Esophagus (tissue), 2 donors: Measurements from ENCODE around the gene ADCK2. TPM values are rescaled to one million over a fixed set of nuclear protein-coding genes. Genes with fewer than 3 reads are reported as not detected.
"Not testable (repeated sequence)": the region's sequence is repeated elsewhere in the genome, so short reads cannot be mapped to it uniquely, and the experiment has no call there.

ENCODE experiments used
- H3K27ac ChIP-seq, 2 donors: one replicate each; pipeline ENCODE4 v1.5.1; 2013; ENCODE audit warnings: low read depth in 2 of 2, mild to moderate bottlenecking in 2 of 2, inconsistent platforms in 1 of 2, low read length in 1 of 2, moderate library complexity in 1 of 2
- H3K27me3 ChIP-seq, 2 donors: one replicate each; pipeline ENCODE4 v1.6.1; 2013; ENCODE audit warnings: low read length in 2 of 2, control low read depth in 1 of 2, mild to moderate bottlenecking in 1 of 2; ENCODE audit not compliant: insufficient read depth in 2 of 2, control insufficient read depth in 1 of 2
- H3K36me3 ChIP-seq, 2 donors: one replicate each; pipeline ENCODE4 v1.6.1; 2013; ENCODE audit warnings: low read length in 1 of 2; ENCODE audit not compliant: control insufficient read depth in 2 of 2, insufficient read depth in 2 of 2
- H3K4me1 ChIP-seq, 2 donors: one replicate each; pipeline ENCODE4 v1.6.1; 2013; ENCODE audit warnings: low read length in 1 of 2; ENCODE audit not compliant: control insufficient read depth in 2 of 2, insufficient read depth in 2 of 2
- H3K4me3 ChIP-seq, 2 donors: one replicate each; pipeline ENCODE4 v1.5.1; 2013; ENCODE audit warnings: low read length in 2 of 2, mild to moderate bottlenecking in 2 of 2, low read depth in 1 of 2, moderate library complexity in 1 of 2
- H3K9me3 ChIP-seq, 2 donors: one replicate each; pipeline ENCODE4 v1.6.1; 2013; ENCODE audit warnings: mild to moderate bottlenecking in 2 of 2, low read depth in 1 of 2, low read length in 1 of 2, moderate library complexity in 1 of 2; ENCODE audit not compliant: control insufficient read depth in 2 of 2, insufficient read depth in 1 of 2
- WGBS, 2 donors: extraction: QIAGEN DNeasy Blood & Tissue Kit; methylation state at CpG; one replicate each; pipeline ENCODE4 v1.1.7; 2013; 5-methylcytosine and 5-hydroxymethylcytosine counted together
- polyA plus RNA-seq, 2 donors: library from polyadenylated mRNA; stranded (reverse); fragments of 200-250 nt; gene quantifications; one replicate each; pipeline ENCODE4 v1.2.3, GENCODE V29; 2013
- donor health status: healthy with polysubstance abuse.
- donor health status: Bipolar disorder and iron deficiency.

ADCK2 gene
- polyA plus RNA-seq, 2 donors = 9.2 to 14.8 TPM

DNA sequence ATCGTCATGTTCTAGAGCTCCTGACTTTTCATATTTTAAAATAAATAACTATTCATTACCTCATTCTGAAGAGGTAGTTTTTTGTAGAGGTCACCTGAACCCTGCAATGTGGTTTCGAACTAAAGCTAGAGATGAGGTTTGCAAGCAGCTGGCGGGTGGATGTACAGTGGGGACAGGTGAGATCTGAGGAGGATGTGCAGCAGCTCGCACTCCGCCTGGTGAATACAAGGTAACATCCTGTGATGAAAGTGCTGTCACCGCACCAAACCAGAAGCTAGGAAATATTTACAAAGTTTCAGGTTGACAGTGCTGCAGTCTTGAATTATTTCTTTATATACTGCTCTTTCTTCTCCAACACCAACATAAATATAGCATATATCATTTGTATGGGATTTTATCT, 50.3 kb downstream of the ADCK2 start:
- H3K27ac ChIP-seq = no peak overlapping the region
- peaks cover 2 to 6% of the 10 kb centered on the region in 2 donors for H3K36me3 ChIP-seq
- 86 to 87% methylated on average over 6 of the region's 6 CpGs for WGBS, 2 donors
- H3K4me3 ChIP-seq = no peak overlapping the region
- no peaks in the 10 kb centered on the region for H3K27me3 ChIP-seq
- no peaks in the 10 kb centered on the region for H3K4me1 ChIP-seq
- H3K9me3 ChIP-seq = no peaks in the 10 kb centered on the region

DNA sequence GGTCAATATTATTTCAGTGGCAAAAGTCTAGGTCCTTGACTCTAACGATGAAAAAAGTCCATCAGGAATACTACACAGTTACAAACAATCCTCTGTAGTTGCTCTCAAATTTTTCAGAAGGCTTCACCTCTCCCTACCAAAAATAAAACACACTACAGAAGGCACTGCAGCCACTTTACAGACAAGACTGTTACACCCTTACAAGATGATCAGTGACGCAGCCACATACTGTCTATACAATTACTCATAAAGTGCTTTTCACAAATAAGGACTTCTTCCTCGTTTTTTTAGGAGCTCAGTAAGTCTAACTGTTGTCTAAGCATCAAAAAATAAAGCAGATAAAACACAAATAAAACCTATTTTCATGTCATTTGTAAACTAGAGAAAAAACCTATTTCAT, 50.8 kb downstream of the ADCK2 start:
- Histone ChIP-seq H3K36me3 (peaks cover 2 to 6% of the 10 kb centered on the region in 2 donors), H3K27ac (no peak overlapping the region), H3K4me1 (no peaks in the 10 kb centered on the region), H3K4me3 (no peak overlapping the region), H3K27me3 (no peaks in the 10 kb centered on the region), H3K9me3 (no peaks in the 10 kb centered on the region)
- WGBS, 2 donors = 79 to 87% methylated on average over 3 of the region's 3 CpGs

DNA sequence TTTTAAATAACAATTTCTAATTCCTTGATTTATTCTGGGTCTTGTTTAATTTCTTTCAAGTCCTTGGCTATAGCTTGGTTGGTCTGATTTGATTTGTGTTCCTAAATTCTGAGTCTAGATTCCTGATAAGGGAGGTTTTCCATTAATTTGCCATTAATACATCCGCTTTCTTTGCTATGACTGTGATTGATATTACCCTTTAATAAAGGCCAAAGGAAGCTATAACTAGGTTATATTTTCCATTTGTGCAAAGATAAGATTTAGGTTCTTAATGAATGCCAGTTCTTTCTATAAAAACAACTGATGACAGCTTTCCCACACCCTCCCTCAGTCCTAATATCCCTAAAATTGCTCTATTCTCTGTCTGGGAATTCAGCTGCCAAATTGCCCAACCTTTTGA, 52.0 kb downstream of the ADCK2 start:
- 86 to 90% methylated on average over 1 of the region's 1 CpG for WGBS, 2 donors
- Histone ChIP-seq H3K4me3 (no peak overlapping the region), H3K27ac (no peak overlapping the region), H3K27me3 (no peaks in the 10 kb centered on the region), H3K36me3 (peaks cover 2 to 6% of the 10 kb centered on the region in 2 donors), H3K4me1 (no peaks in the 10 kb centered on the region), H3K9me3 (no peaks in the 10 kb centered on the region)

DNA sequence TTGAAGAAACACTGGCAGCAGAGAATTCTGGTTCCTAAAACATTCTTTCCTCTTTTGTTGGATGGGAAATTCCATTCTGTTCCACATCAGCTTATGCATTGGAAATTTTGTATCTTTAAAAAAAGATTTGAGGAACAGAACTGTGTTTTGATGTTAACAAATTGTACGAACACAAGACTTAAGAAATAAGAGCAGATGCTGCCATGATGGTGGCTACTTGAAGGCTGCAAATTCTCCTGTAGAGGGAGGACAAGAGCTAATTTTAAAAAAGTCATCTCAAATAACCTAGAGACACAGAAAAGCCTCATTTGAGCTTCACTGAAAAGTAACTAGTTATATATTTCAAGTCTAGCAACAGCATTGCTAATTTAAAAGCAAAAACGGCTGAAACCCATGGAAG, 53.5 kb downstream of the ADCK2 start:
- 77 to 84% methylated on average over 2 of the region's 2 CpGs for WGBS, 2 donors
- Histone ChIP-seq H3K27me3 (no peaks in the 10 kb centered on the region), H3K4me3 (no peak overlapping the region), H3K4me1 (no peaks in the 10 kb centered on the region), H3K36me3 (peaks cover 2 to 6% of the 10 kb centered on the region in 2 donors), H3K9me3 (no peaks in the 10 kb centered on the region), H3K27ac (no peak overlapping the region)

DNA sequence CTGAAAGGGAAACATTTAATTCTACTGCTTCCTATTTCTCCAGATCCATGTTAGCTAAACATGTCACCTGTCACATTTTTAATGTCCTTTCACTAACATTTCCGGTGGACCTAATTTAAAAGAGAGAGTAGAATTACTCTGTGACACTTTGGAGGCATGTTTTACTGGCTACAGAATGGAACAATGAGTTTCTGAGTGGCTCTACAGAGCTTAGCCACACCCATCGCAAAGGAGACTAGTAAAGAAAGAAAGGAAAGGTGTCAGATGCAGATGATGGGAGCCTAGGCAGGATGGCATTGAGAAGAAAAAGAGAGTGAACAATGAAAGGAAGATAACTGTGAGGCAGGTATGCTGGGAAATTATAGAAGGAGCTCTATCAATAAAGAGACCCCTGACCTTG, 59.7 kb downstream of the ADCK2 start:
- 86 to 87% methylated on average over 2 of the region's 2 CpGs for WGBS, 2 donors
- no peaks in the 10 kb centered on the region for H3K36me3 ChIP-seq
- no peaks in the 10 kb centered on the region for H3K4me1 ChIP-seq
- H3K27me3 ChIP-seq = no peaks in the 10 kb centered on the region
- no peak overlapping the region for H3K27ac ChIP-seq
- H3K4me3 ChIP-seq = no peak overlapping the region
- H3K9me3 ChIP-seq = no peaks in the 10 kb centered on the region

DNA sequence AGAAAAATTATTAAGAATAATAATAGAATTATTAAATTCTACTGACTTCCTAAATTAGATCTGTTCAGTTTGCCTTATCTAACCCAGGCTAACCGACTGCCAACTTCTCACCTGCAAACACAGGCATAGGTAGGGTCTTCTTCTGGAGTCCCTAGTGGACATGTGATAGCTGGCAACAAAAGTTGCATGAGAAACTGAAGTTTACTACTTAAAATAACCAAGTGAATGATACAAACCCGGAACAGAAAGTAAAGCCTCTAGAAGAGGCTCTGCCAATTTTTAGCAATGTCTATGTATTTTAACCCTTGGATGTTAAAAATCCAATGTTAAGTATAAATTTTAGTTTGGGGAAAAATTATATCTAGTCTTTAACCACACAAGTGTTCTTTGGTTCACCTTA, 61.4 kb downstream of the ADCK2 start:
- 62 to 75% methylated on average over 2 of the region's 2 CpGs for WGBS, 2 donors
- Histone ChIP-seq H3K36me3 (no peaks in the 10 kb centered on the region), H3K27ac (no peak overlapping the region), H3K27me3 (no peaks in the 10 kb centered on the region), H3K4me1 (no peaks in the 10 kb centered on the region), H3K9me3 (no peaks in the 10 kb centered on the region), H3K4me3 (no peak overlapping the region)

DNA sequence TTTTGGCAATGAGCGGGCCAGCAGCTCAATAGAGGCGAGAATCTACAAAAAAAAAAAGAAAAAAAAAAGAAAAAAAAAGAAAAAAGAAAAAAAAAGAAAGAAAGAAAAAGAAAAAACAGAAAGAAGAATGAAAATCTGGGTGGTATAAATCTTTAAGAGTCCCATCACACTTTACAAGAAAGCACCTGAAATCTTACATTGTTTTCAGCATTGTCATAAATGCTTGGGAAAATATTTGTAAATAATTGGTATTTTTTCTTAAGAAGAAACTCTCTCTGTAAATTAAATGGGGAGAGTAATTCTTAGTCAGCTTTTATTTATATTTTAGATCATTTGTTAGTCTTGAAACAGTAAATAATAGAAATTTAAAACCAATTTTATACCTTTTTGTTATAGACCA, 62.0 kb downstream of the ADCK2 start:
- Histone ChIP-seq H3K27me3 (no peaks in the 10 kb centered on the region), H3K9me3 (no peaks in the 10 kb centered on the region), H3K4me1 (no peaks in the 10 kb centered on the region), H3K36me3 (no peaks in the 10 kb centered on the region), H3K27ac (no peak overlapping the region), H3K4me3 (no peak overlapping the region)
- 91 to 94% methylated on average over 2 of the region's 2 CpGs for WGBS, 2 donors

DNA sequence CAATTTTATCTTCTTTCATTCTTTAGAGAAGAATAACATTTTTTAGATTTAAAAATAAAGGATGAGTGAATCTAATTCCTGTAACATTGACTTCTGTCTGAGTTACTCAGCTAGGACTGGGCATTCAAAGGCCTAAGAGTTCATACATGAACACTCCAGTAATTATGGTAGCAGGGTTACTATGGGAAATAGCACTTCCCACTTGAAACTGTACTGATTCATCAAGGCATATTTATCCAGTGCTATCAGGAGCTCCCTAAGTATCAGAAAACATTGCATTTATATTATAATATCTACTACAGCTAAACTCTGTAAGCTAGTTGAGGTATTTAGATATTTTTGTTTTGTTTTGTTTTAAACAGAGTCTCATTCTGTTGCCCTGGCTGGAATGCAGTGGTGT, 65.5 kb downstream of the ADCK2 start:
- Histone ChIP-seq H3K36me3 (no peaks in the 10 kb centered on the region), H3K27me3 (no peaks in the 10 kb centered on the region), H3K27ac (no peak overlapping the region), H3K4me1 (no peaks in the 10 kb centered on the region), H3K4me3 (no peak overlapping the region), H3K9me3 (no peaks in the 10 kb centered on the region)

DNA sequence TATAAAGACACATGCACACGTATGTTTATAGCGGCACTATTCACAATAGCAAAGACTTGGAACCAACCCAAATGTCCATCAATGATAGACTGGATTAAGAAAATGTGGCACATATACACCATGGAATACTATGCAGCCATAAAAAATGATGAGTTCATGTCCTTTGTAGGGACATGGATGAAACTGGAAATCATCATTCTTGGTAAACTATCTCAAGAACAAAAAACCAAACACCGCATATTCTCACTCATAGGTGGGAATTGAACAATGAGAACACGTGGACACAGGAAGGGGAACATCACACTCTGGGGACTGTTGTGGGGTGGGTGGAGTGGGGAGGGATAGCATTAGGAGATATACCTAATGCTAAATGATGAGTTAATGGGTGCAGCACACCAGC, 70.5 kb downstream of the ADCK2 start:
- H3K36me3 ChIP-seq, H3K9me3 ChIP-seq, H3K27me3 ChIP-seq, H3K4me1 ChIP-seq, H3K4me3 ChIP-seq, H3K27ac ChIP-seq: not testable (repeated sequence)
- WGBS, 2 donors = 93 to 97% methylated on average over 2 of the region's 4 CpGs

DNA sequence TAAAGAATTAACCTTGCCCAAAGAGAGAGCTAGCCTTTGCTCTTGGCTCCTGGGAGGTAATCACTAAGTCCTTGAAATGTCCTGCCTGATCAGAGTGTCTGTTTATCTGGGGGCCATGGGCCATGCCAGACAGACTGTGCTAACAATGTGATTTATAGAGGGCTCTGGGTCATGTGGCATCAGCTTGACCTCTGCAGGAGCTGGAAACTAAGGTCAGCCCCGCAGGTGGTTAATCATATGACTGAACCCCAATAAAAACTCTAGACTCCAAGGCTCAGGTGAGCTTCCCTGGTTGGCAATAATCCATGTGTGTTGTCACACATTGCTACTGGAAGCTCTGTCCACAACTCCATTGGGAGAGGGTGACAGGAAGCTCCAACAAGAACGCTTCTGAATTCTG, 71.3 kb downstream of the ADCK2 start:
- Histone ChIP-seq H3K9me3 (no peaks in the 10 kb centered on the region), H3K4me1 (no peaks in the 10 kb centered on the region), H3K27ac (no peak overlapping the region), H3K36me3 (no peaks in the 10 kb centered on the region), H3K4me3 (no peak overlapping the region), H3K27me3 (no peaks in the 10 kb centered on the region)
- 84 to 85% methylated on average over 2 of the region's 2 CpGs for WGBS, 2 donors
